Non-pigmented ciliary epithelial cell (primary cell): Measurements from ENCODE around the gene KRTAP17-1.
"Not testable (repeated sequence)": the region's sequence is repeated elsewhere in the genome, so short reads cannot be mapped to it uniquely, and the experiment has no call there.

Experiments
- DNase-seq: peaks from one replicate; pipeline ENCODE4 v3.0.0-alpha.2; 2010; ENCODE audit warnings: low read depth

KRTAP17-1 gene

DNA sequence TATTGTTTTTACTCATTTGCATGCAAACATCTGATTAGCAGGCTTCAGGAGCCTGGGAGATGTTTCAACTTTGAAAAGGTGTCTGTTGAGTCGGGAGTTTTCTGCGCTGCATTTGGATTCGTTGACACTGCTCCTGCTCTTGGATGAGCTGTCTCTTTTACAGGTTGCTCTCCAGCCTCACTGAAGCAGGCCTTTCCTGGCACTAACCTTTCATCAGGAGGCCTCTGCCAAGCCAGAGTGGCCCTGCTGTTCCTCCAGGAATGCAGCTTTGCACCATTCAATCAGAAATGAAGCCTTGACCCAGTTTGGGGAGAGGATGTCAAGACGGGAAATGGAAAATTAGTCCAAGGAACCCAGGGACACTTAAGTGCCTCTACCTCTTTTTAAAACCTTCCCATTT lies 12.5 kb downstream of the KRTAP17-1 start:
- no peak for DNase-seq

DNA sequence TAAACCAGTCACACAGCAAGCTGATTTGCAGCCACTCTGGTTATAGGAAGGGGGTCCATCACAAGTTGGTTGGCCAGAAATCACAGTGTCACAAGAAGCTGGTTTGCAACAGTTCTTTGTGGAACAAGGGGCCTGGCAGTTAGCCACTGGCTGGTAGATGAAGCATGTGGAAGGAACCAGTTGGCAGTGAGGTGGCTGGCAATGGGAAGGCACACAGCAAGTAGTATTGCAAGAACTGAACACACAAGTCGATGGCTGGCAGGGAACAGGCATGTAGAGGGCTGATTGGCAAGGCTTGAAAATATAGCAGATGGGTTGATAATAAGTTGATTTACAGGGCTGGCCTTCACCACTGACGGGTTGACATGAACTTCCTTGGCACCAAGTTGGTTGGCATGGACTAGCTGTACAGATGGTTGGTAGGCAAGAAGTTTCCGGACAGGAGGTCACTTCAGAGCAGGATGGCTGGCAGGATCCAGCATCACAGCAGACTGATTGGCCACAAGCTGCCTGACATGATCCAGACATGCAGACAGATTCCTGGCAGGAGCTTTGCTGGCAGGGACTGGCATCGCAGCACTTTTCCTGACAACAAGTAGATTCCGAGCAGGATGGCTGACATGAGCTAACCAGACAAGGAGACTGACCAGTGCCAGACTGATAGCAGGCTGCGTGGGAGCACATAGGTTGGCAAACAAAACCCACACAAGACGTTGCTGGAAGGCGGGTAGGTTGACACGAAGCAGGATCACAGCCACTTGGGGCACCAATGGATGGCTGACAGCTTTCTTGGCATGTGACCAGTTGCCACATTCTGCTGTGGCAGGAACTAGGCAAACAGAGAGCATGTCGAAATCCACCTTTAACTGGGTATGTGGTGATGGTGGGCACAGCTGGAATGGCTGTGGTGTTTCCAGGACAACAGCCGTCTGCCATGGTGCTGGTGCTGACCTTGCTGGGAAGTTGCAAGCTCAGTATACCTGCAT lies 13.3 kb downstream of the KRTAP17-1 start, which contains the start of gene KRTAP29-1:
KRTAP29-1 (minus strand) TSS at position 936 of the 986 bp plus-strand sequence; CDS start at position 936, 0 bp downstream.
- DNase-seq = no peak

DNA sequence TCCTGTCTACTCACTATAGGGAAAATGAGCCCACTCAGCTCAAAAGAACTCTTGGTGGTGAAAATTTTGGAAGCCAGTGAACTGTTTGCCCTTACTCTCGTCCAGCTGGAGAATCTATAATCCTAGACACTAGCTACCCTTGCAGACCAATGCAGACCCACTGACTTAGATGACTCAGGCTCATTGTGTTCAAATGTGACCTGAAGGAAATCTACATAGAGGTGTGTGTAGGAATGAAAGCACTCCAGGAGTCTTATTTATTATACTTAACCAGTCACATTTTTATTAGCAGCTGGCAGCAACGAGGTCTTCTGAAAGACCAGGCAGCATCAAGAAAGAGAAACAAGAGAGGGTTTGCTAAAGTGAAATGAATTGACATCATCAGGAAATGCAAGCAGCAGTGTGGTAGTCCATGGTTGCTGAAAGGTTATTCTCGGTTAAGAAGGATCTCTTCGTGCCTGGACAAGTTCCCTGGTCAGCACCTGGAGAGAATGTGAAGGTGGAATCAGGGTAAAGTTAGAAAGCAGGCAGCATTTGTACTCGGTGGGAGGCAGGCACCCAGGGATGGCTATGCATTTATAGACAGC lies 14.2 kb downstream of the KRTAP17-1 start:
- DNase-seq = no peak

DNA sequence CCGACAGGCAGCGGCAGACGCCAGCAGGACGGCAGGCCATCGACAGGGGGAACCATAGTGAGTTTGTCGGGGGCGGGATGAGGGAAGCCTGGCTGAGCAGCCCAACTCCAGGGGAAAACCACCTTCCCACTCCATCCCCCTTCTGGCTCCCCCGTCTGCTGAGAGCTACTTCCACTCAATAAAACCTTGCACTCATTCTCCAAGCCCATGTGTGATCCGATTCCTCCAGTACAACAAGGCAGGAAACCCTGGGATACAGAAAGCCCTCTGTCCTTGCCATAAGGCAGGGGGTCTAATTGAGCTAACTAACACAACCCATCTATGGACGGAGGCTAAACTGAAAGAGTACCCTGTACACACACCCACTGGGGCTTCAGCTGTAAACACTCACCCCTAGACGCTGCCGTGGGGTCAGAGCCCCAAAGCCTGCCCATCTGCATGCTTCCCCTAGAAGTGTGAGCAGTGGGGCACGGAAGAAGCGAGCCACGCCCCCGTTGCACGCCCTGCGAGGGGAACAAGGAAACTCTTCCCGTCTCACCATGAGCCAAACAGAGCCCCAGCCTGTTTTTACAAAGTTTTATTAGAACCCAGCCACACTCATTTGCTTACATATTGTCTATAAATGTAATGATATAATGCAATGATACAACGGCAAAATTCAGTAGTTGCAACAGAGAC lies 16.9 kb downstream of the KRTAP17-1 start:
- DNase-seq = no peak

DNA sequence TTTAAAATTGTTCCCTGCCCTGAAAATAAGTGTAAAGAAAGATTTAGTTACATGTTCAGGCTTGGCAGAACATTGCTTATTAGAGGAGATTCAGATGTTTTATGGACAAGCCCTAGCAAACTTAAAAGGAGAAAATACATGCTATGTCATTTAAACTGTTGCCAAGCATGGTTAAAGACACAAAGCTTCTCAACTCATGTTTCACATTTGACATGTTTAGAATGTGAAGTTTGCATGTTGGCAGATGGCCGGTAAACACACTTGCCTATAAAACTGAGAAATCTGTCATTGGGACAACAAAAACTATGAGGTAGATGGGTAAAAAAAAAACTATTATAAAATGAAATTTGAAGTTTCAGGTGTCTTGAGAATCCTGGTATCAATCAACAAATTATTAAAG lies 18.7 kb downstream of the KRTAP17-1 start:
- DNase-seq = no peak

DNA sequence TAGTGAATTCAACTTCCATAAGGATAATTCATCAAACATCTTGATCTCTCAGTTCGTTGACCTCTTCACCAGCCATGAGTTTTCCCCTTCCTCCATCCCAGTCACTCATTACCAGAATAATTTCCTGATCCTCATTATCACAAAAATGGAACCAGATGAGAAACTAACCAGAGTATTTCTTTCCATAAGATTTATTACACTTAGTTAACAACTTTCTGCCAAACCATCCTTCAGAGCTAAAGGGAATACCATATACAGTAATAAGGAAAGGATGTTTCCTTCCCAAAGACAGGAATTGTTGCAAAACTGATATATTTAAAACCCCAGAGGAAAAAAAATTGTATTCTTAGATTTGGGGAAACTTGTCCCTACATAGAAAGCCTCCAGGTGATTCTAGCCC lies 21.5 kb downstream of the KRTAP17-1 start:
- DNase-seq = no peak

DNA sequence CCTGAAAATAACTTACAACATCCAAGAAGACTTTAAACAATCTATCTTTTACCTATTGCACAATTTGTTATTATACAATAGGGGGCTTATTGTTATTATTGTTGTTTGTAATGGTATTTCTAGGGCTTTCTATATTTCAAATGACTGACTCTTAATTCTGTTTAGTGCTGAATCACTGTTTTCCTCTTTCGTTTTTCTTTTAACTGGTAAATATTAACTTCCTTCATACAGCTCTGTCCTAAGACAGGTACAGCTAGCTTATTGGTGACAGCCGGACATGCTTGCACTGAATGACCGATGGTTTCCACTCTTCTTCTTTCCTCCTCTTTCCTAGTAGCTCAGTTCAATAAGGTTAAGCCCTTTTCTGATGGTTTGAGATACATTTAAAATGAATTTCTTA lies 28.5 kb downstream of the KRTAP17-1 start:
- no peak for DNase-seq

DNA sequence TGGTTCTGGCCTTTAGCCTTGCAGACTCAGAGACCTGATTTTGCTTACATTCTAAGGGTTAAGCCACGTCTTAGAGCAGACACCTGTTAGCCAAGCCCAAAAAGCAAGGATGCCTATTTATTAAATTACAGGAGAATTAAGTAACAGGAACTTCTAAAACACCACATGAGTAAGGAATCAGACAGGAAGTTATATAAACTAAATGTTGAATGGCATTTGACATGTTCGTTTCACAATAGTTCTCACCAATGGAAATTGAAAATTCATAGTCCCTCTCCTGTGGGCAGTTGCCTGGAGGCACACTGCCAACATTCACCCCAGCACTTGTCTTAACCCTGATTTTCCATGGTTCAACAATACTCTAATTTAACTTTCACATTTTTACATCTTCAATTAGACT lies 31.0 kb downstream of the KRTAP17-1 start:
- DNase-seq = no peak

DNA sequence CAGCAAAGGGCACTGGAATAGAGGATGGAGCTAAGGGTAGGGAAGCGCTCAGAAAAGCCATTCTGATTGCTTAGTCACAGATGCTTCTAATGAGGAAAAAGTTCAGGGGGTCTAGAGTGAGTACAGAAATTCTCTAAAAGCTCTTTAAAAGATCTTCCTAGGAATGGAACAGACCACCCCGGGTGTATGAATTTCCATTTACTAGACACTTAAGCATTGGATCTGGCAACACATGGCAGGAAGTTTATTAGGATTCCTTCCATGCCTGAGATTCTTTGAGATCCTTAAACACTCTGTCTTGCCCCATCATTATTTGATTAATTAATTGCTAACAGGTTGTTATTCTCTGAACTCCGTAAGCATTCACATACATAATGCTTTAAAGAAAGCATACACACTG lies 31.5 kb downstream of the KRTAP17-1 start:
- DNase-seq = no peak

DNA sequence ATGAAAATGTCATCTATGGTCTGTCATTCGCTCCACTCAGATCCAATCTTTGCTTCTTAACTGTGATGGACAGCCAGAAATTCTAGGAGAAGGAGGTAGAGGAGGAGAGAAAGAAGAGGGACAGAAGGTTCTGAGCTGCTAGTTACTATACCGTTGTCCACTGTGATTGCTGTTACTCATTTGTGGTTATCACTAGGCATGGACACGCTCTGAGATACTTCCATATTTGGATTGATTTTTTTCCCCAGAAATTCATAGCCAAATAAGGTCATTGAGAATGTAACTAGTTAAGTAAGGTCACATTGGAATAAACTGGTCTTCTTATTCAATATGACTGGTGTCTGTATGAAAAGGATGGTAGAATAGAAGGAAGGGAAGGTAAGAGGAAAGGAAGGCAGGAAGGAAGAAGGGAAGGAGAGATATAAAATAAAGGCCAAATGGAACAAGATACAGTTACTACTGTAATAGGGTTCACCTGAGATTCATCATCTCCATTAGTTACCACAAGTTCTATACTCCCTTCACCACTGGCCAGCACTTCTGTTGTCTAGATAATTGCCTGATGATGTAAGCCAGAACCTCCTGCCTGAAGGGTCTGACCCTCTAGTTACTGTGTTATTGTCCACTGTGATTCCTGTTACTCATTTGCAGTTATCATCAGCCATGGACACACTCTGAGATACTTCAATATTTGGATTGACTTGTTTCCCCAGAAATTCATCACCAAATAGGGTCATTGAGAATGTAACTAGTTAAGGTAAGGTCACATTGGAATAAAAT lies 37.1 kb downstream of the KRTAP17-1 start:
- no peak for DNase-seq

DNA sequence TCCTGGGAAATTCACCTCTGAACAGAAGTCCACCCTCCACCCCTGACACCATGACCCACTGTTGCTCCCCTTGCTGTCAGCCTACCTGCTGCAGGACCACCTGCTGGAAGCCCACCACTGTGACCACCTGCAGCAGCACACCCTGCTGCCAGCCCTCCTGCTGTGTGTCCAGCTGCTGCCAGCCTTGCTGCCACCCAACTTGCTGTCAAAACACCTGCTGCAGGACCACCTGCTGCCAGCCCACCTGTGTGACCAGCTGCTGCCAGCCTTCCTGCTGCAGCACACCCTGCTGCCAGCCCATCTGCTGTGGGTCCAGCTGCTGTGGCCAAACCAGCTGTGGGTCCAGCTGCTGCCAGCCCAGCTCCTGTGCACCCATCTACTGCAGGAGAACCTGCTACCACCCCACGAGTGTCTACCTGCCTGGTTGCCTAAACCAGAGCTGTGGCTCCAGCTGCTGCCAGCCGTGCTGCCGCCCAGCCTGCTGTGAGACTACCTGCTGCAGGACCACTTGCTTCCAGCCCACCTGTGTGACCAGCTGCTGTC lies 39.8 kb downstream of the KRTAP17-1 start, which contains the start of gene KRTAP9-7:
KRTAP9-7 (plus strand) TSS at position 51 of the 543 bp plus-strand sequence; CDS start at position 51, 0 bp downstream.
- not testable (repeated sequence) for DNase-seq

DNA sequence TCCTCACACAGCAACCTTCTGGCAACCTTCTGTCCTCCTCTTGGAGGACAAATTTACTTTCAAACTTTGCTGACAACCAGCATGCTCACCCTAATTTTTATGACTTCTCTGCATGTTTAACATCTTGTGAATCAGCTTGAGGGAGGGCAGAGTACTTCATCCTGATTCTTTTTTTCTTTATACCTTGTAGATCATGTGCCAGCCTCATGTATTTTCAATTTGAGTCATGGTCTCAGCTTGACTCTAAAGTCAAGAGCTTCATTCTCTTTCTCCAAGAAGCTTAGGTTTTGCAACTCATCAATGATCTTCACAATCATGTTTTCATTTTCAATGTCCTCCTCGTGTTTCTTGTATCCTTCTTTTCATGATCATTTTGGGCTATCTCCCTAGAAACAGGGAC lies 43.7 kb downstream of the KRTAP17-1 start:
- DNase-seq = no peak

DNA sequence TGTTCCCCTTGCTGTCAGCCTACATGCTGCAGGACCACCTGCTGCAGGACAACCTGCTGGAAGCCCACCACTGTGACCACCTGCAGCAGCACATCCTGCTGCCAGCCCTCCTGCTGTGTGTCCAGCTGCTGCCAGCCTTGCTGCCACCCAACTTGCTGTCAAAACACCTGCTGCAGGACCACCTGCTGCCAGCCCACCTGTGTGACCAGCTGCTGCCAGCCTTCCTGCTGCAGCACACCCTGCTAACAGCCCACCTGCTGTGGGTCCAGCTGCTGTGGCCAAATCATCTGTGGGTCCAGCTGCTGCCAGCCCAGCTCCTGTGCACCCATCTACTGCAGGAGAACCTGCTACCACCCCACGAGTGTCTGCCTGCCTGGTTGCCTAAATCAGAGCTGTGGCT lies 44.2 kb downstream of the KRTAP17-1 start:
- not testable (repeated sequence) for DNase-seq

DNA sequence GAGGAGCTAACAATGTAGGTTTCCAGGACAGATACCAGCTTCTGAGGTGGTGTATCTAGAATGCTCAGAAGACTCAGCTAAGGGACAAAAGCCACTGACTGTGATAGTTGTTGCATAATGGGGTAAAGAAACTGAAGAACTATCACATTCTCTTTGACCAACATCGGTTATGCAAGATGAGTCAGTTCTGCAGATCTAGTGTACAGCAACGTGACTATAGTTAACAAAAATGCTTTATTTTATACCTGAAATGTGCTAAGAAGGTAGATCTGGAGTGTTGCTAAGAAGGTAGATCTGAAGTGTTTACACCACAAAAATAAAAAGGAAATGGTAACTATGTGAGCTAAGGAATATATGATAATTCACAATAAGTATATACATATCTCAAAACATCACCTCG lies 47.8 kb downstream of the KRTAP17-1 start:
- no peak for DNase-seq

DNA sequence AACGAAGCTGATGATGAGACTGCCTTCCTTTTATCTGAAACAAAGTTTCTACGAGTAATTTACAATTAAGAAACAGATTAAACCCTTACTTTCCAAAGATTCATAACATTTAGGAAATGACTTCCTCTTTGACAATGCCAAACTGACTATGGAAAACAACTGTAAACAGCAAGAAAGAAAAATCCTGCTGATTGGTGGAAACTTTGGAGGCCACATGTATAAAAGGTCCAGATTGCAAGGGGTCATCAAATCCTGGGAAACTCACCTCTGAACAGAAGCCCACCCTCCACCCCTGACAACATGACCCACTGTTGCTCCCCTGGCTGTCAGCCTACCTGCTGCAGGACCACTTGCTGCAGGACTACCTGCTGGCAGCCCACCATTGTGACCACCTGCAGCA lies 50.4 kb downstream of the KRTAP17-1 start, which contains the start of gene KRTAP9-6:
KRTAP9-6 (plus strand) TSS at position 301 of the 400 bp plus-strand sequence; CDS start at position 301, 0 bp downstream.
- DNase-seq = no peak
